Trophoblast cell (in vitro differentiated cells and primary cell): ENCODE data around the gene WDR37.
A peak's percentile ranks its signal among the peaks of the same experiment; 100 is the strongest.

ENCODE experiments used
- DNase-seq, 2 donors: peaks; one replicate each; pipeline ENCODE4 v3.0.0-alpha.2; 2016
- H2AFZ ChIP-seq: 2 replicates; pipeline ENCODE4 v1.6.1; 2013; ENCODE audit warnings: low read length, moderate library complexity, mild to moderate bottlenecking; ENCODE audit not compliant: insufficient read depth, poor library complexity
- H2AK5ac ChIP-seq: 2 replicates; pipeline ENCODE4 v1.6.1; 2013; ENCODE audit warnings: mild to moderate bottlenecking, low read length
- H2BK120ac ChIP-seq: 2 replicates; pipeline ENCODE4 v1.6.1; 2013; ENCODE audit warnings: low read length, mild to moderate bottlenecking, moderate library complexity; ENCODE audit not compliant: insufficient read depth, poor library complexity
- H2BK12ac ChIP-seq: 2 replicates; pipeline ENCODE4 v1.6.1; 2013; ENCODE audit warnings: mild to moderate bottlenecking, low read length, moderate library complexity
- H2BK5ac ChIP-seq: 2 replicates; pipeline ENCODE4 v1.6.1; 2013; ENCODE audit warnings: low read length, low read depth, moderate library complexity, mild to moderate bottlenecking; ENCODE audit not compliant: poor library complexity
- H3K14ac ChIP-seq: 2 replicates; pipeline ENCODE4 v1.6.1; 2013; ENCODE audit warnings: mild to moderate bottlenecking, low read length
- H3K18ac ChIP-seq: 2 replicates; pipeline ENCODE4 v1.6.1; 2013; ENCODE audit warnings: mild to moderate bottlenecking, low read length
- H3K23ac ChIP-seq: 2 replicates; pipeline ENCODE4 v1.6.1; 2013; ENCODE audit warnings: low read length
- H3K27ac ChIP-seq: 2 replicates; pipeline ENCODE4 v1.5.1; 2013; ENCODE audit warnings: low read depth, mild to moderate bottlenecking, inconsistent platforms, low read length, moderate library complexity
- H3K27me3 ChIP-seq: 2 replicates; pipeline ENCODE4 v1.6.1; 2013; ENCODE audit warnings: inconsistent platforms, mild to moderate bottlenecking, low read length, moderate library complexity; ENCODE audit not compliant: insufficient read depth
- H3K36me3 ChIP-seq, 2 experiments: 1 replicate in 1 of 2; 2 replicates in 1 of 2; pipeline ENCODE4 v1.6.1; 2013; ENCODE audit warnings: low read length in 2 of 2, mild to moderate bottlenecking in 2 of 2, moderate library complexity in 1 of 2; ENCODE audit not compliant: insufficient read depth in 2 of 2, control insufficient read depth in 1 of 2
- H3K4ac ChIP-seq: 2 replicates; pipeline ENCODE4 v1.6.1; 2013; ENCODE audit warnings: low read depth, mild to moderate bottlenecking, low read length, moderate library complexity
- H3K4me1 ChIP-seq, 2 experiments: 1 replicate in 1 of 2; 2 replicates in 1 of 2; pipeline ENCODE4 v1.6.1; 2013; ENCODE audit warnings: low read length in 2 of 2, mild to moderate bottlenecking in 2 of 2, moderate library complexity in 1 of 2; ENCODE audit not compliant: insufficient read depth in 2 of 2, control insufficient read depth in 1 of 2
- H3K4me2 ChIP-seq: 2 replicates; pipeline ENCODE4 v1.6.1; 2013; ENCODE audit warnings: inconsistent platforms, mild to moderate bottlenecking, low read length, moderate library complexity
- H3K4me3 ChIP-seq: 2 replicates; pipeline ENCODE4 v1.5.1; 2013; ENCODE audit warnings: mild to moderate bottlenecking, low read depth, low read length, inconsistent platforms
- H3K79me1 ChIP-seq: one replicate; pipeline ENCODE4 v1.6.1; 2013; ENCODE audit warnings: low read length
- H3K79me2 ChIP-seq: 2 replicates; pipeline ENCODE4 v1.6.1; 2013; ENCODE audit warnings: low read length, mild to moderate bottlenecking; ENCODE audit not compliant: control insufficient read depth, insufficient read depth, poor library complexity
- H3K9ac ChIP-seq: 2 replicates; pipeline ENCODE4 v1.6.1; 2013; ENCODE audit warnings: mild to moderate bottlenecking, low read length
- H3K9me3 ChIP-seq: 2 replicates; pipeline ENCODE4 v1.6.1; 2013; ENCODE audit warnings: low read depth, mild to moderate bottlenecking, control low read depth, inconsistent platforms, low read length; ENCODE audit not compliant: insufficient read depth
- H4K12ac ChIP-seq: 2 replicates; pipeline ENCODE4 v1.6.1; 2013; ENCODE audit warnings: low read depth, mild to moderate bottlenecking, low read length, moderate library complexity
- H4K8ac ChIP-seq: 2 replicates; pipeline ENCODE4 v1.6.1; 2013; ENCODE audit warnings: low read depth, mild to moderate bottlenecking, low read length, moderate library complexity
- H4K91ac ChIP-seq: one replicate; pipeline ENCODE4 v1.6.1; 2013; ENCODE audit warnings: low read depth, mild to moderate bottlenecking, low read length, moderate library complexity
- WGBS: extraction: QIAGEN DNeasy Blood & Tissue Kit; methylation state at CpG from one replicate; pipeline ENCODE4 v1.1.7; 2013; ENCODE audit warnings: missing lambda C conversion rate; ENCODE audit not compliant: insufficient read length, insufficient coverage; ENCODE audit errors: extremely low coverage; 5-methylcytosine and 5-hydroxymethylcytosine counted together

WDR37 gene

DNA sequence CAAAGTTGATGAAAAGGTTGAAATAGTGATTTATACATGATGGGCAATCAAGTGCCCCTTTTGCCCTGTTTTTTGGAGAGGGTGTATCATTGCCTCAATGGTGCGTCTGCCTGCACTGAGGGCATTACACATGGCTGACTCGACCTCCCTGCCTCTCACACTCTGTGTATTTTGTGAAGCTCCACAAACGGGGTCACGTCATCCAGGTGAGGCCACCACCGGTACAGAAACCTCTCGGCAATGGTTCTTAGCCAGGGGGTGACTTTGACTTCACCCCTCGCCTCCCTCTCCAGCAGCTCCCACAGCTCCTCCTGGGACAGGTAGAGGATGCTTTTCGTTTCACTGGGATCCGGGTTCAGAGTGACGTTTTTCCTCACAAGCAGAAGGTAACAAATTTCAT lies 36.8 kb upstream of the WDR37 start:
- Histone ChIP-seq H3K9ac (no peak overlapping the region), H3K4me1 (no peaks in the 10 kb centered on the region), H2BK120ac (no peak overlapping the region), H3K14ac (no peak overlapping the region), H4K8ac (no peak overlapping the region), H3K23ac (no peak overlapping the region), H2AK5ac (no peak overlapping the region), H4K91ac (no peak overlapping the region), H3K79me2 (no peaks in the 10 kb centered on the region), H4K12ac (no peak overlapping the region), H3K18ac (no peak overlapping the region), H3K4me2 (no peak overlapping the region), H2BK5ac (no peak overlapping the region), H3K27ac (no peak overlapping the region), H3K4ac (no peak overlapping the region), H3K36me3 (peaks cover 35 to 38% of the 10 kb centered on the region in 2 experiments), H3K9me3 (no peaks in the 10 kb centered on the region), H3K79me1 (no peaks in the 10 kb centered on the region), H2BK12ac (no peak overlapping the region), H3K4me3 (no peak overlapping the region), H2AFZ (no peak overlapping the region), H3K27me3 (no peaks in the 10 kb centered on the region)
- no CpG with 5 or more reads among the region's 10 CpGs for WGBS
- no peak for DNase-seq

DNA sequence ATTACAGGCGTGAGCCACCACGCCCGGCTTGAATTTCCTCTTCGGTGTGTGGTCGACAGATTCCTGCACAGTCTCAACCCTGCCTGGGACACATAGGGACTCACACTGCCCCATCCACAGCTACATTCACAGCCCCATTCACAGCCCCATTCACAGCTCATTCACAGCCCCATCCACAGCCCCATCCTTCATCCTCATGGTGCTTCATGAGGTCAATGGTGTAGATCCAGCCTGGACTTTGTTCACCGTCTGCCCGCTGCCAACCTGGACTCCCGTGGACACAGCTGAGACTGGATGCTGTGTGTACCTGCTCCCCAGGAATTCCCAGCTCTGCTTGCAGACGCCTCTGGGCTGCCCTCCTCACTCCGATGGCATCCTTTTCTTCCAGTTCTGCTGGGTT lies 35.7 kb upstream of the WDR37 start:
- Histone ChIP-seq H3K4me1 (no peaks in the 10 kb centered on the region), H3K18ac (no peak overlapping the region), H2BK12ac (no peak overlapping the region), H3K4ac (no peak overlapping the region), H3K4me2 (no peak overlapping the region), H3K9me3 (no peaks in the 10 kb centered on the region), H3K27me3 (no peaks in the 10 kb centered on the region), H2BK5ac (no peak overlapping the region), H2BK120ac (no peak overlapping the region), H3K23ac (no peak overlapping the region), H2AK5ac (no peak overlapping the region), H3K4me3 (no peak overlapping the region), H3K79me1 (no peaks in the 10 kb centered on the region), H3K9ac (no peak overlapping the region), H3K36me3 (peaks cover 28 to 30% of the 10 kb centered on the region in 2 experiments), H3K14ac (no peak overlapping the region), H4K8ac (no peak overlapping the region), H3K27ac (no peak overlapping the region), H4K91ac (no peak overlapping the region), H3K79me2 (no peaks in the 10 kb centered on the region), H2AFZ (no peak overlapping the region), H4K12ac (no peak overlapping the region)
- no peak for DNase-seq
- no CpG with 5 or more reads among the region's 10 CpGs for WGBS

DNA sequence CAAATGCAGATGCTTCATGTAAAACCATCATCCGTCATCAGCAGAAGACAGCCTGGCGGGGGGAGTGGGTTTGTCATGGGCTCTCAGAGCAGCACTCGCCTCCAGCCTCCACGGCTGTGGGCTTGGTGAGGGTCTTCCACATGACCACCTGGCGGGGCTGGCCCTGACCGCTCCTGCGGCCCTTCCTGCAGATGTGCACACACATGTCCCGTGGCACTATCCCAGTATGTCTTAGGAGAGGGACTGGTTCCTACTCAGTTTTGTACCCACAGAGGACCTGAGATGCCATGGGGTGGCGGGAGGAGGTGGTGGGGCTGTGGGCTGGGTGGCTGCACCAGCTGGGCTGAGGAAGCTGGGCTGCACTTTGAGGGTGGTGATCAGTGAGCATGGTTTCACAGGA lies 35.2 kb upstream of the WDR37 start:
- Histone ChIP-seq H4K91ac (no peak overlapping the region), H2BK120ac (no peak overlapping the region), H3K79me2 (no peaks in the 10 kb centered on the region), H3K27me3 (no peaks in the 10 kb centered on the region), H2AK5ac (no peak overlapping the region), H3K9me3 (no peaks in the 10 kb centered on the region), H3K18ac (no peak overlapping the region), H2BK5ac (no peak overlapping the region), H3K79me1 (no peaks in the 10 kb centered on the region), H3K27ac (no peak overlapping the region), H3K4me2 (no peak overlapping the region), H3K9ac (no peak overlapping the region), H3K4me1 (no peaks in the 10 kb centered on the region), H3K36me3 (peaks cover 23 to 26% of the 10 kb centered on the region in 2 experiments), H2BK12ac (no peak overlapping the region), H3K4me3 (no peak overlapping the region), H4K12ac (no peak overlapping the region), H3K23ac (no peak overlapping the region), H3K14ac (no peak overlapping the region), H4K8ac (no peak overlapping the region), H3K4ac (no peak overlapping the region), H2AFZ (no peak overlapping the region)
- WGBS = no CpG with 5 or more reads among the region's 9 CpGs
- no peak for DNase-seq

DNA sequence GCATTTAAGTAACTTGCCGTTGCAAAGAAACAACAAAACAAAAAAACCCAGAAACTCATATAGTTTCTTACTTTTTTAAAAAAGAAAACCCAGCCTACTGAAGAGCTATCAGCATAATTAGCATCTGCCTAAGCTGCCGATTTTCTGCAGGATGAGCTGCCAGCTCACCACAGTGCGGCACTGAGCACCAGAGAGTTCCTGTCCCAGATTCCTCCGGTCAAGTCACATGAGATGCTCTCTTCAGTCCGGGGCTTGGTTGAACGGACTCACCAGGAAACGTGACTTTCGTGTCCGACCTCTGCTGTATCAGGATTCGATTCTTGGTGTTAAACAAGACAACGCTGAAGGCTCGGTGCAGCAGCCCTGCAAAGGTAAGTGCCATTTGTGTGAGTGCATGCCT lies 33.8 kb upstream of the WDR37 start:
- H3K9me3 ChIP-seq = no peaks in the 10 kb centered on the region
- no CpG with 5 or more reads among the region's 12 CpGs for WGBS
- H4K8ac ChIP-seq = no peak overlapping the region
- no peak overlapping the region for H3K27ac ChIP-seq
- no peaks in the 10 kb centered on the region for H3K79me2 ChIP-seq
- no peaks in the 10 kb centered on the region for H3K27me3 ChIP-seq
- H2BK120ac ChIP-seq = no peak overlapping the region
- peaks cover 16 to 17% of the 10 kb centered on the region in 2 experiments for H3K36me3 ChIP-seq
- H3K18ac ChIP-seq = no peak overlapping the region
- H3K4me2 ChIP-seq = no peak overlapping the region
- H3K9ac ChIP-seq = no peak overlapping the region
- H4K91ac ChIP-seq = no peak overlapping the region
- H3K23ac ChIP-seq = no peak overlapping the region
- no peak overlapping the region for H3K4ac ChIP-seq
- DNase-seq = peak in 1 of 2 donors; percentile 11
- H2BK5ac ChIP-seq = no peak overlapping the region
- H3K79me1 ChIP-seq = no peaks in the 10 kb centered on the region
- H3K4me3 ChIP-seq = no peak overlapping the region
- no peak overlapping the region for H2AK5ac ChIP-seq
- H2BK12ac ChIP-seq = no peak overlapping the region
- no peak overlapping the region for H4K12ac ChIP-seq
- no peak overlapping the region for H2AFZ ChIP-seq
- no peaks in the 10 kb centered on the region for H3K4me1 ChIP-seq
- H3K14ac ChIP-seq = no peak overlapping the region
